Mucosa of stomach (tissue), 1 donor: ENCODE measurements around the gene CARD11.

Experiments
- H3K27me3 ChIP-seq: one replicate; pipeline ENCODE4 v1.7.0; 2013; ENCODE audit warnings: mild to moderate bottlenecking, low read length; ENCODE audit not compliant: control insufficient read depth, insufficient read depth
- H3K36me3 ChIP-seq: one replicate; pipeline ENCODE4 v1.7.0; 2013; ENCODE audit warnings: low read length; ENCODE audit not compliant: control insufficient read depth, insufficient read depth
- H3K4me1 ChIP-seq: one replicate; pipeline ENCODE4 v1.7.0; 2013; ENCODE audit warnings: mild to moderate bottlenecking, low read length; ENCODE audit not compliant: control insufficient read depth, insufficient read depth
- H3K4me3 ChIP-seq: one replicate; pipeline ENCODE4 v1.7.0; 2013; ENCODE audit warnings: low read length
- H3K9ac ChIP-seq: one replicate; pipeline ENCODE4 v1.7.0; 2013; ENCODE audit warnings: mild to moderate bottlenecking, low read length, moderate library complexity
- H3K9me3 ChIP-seq: one replicate; pipeline ENCODE4 v1.7.0; 2013; ENCODE audit warnings: mild to moderate bottlenecking, low read length, moderate library complexity; ENCODE audit not compliant: control insufficient read depth
- donor health status: Pancreatic carcinoma.

Gene CARD11

DNA sequence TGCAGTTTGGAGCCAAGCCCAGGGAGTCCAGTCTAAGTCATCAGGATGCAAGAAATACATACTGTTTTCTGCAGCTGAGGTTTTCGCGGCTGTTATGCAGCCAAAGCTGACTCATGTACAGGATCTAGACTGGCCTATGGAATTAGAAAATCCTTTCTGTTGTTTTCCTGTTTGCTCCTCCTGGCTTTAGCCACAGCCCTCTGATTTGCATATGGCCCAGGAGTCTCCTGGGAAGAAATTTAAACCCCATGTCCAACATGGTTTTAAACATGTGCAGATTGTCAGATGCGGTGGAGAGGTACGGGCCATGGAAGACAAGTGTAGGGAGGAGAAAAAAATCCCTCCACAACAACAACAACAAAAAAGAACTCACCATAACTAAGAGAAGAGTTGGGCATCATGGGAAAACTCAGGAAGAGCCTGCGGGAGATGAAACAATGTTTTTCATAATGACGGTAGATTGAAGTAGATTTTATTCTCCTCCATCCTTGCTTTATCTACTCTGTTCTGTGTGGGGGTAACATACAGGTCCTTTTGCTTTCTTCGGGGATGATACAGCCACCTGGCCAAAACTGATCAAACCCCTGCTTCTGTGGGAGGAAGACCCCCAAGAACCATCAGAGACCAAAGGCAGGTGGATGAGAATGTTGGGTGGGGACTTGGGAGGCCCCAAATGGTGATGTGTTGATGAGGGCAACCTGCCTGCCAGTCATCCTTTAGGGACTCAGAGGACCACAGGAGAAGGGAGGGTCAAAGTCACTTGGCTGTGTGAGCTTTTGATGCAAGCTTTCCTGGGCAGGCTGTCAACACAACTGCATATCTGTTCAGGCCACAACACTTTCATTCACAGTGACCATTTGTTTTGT lies 169.7 kb downstream of the CARD11 start:
- Histone ChIP-seq H3K4me1 (peaks cover 10% of the 10 kb centered on the region), H3K36me3 (no peaks in the 10 kb centered on the region), H3K9me3 (no peaks in the 10 kb centered on the region), H3K9ac (no peak overlapping the region), H3K4me3 (no peak overlapping the region), H3K27me3 (no peaks in the 10 kb centered on the region)

DNA sequence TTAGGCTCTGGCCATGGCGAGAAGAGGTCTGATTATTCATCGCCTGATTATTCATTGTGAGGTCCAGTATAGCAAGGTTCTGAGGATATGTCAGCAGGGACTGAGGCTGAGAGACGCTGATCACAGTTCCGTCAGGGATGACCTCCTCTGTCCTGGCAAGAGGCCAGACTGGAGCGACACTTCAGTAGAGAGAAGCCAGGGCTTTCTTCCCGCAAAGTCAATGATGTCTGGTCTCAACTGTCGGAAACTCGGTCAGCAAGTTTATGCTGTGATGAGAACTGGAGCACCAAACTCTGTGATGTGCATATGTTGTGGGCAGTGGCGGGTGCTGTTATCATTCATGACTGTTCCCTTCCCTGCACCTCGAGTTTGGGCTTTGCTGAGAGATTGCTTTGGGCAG lies 170.5 kb downstream of the CARD11 start:
- Histone ChIP-seq H3K4me1 (peaks cover 10% of the 10 kb centered on the region), H3K4me3 (no peak overlapping the region), H3K9ac (no peak overlapping the region), H3K27me3 (no peaks in the 10 kb centered on the region), H3K9me3 (no peaks in the 10 kb centered on the region), H3K36me3 (no peaks in the 10 kb centered on the region)

DNA sequence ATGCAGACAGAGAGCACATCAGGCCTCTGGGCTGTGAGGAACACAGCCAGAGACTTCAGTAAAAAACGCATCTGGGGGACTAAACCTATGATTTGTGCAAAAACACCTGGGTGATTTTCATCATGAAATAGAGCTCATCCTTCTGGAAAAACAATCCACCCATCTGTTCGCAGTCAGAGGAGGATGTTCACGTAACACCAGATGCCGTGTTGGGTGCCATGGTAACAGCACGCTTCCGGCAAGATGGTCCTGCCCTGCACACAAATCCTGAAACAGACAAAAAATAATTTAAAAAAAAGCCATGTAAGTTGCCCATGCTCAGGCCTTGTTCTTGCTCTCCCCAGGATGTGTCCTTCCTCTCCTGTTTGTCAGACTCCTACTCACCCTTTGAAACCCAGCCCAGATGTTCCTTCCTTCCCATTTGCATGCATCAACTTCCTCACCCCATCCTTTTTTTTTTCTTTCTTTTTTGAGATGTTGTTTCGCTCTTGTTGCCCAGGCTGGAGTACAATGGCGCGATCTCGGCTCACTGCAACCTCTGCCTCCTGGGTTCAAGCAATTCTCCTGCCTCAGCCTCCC lies 171.3 kb downstream of the CARD11 start:
- H3K4me1 ChIP-seq = peaks cover 10% of the 10 kb centered on the region
- H3K27me3 ChIP-seq = no peaks in the 10 kb centered on the region
- no peak overlapping the region for H3K4me3 ChIP-seq
- no peak overlapping the region for H3K9ac ChIP-seq
- H3K9me3 ChIP-seq = no peaks in the 10 kb centered on the region
- no peaks in the 10 kb centered on the region for H3K36me3 ChIP-seq

DNA sequence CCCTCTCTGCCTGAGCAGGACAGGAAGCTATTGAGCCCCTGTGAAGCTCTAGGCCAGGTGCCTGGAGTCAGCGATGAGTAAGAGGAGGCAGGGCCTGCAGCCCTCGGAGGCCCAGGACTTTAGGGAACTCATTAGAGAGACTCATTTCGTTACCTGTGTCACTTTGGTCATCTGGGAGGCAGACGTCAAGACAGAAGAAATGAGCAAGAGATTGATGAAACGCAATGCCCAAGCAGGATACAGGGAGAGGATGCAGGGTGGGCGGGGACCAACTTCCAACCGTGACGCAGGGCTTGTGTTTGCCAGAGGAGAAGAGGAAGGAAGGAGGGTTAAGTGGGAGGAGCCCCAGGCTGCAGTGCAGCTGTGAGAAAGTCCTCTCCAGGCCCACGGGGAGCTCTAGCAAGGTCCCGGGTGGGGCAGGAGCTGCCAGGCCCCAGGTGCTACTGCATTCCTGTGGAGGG lies 173.2 kb downstream of the CARD11 start:
- H3K9ac ChIP-seq = no peak overlapping the region
- H3K27me3 ChIP-seq = no peaks in the 10 kb centered on the region
- no peaks in the 10 kb centered on the region for H3K9me3 ChIP-seq
- H3K36me3 ChIP-seq = no peaks in the 10 kb centered on the region
- H3K4me3 ChIP-seq = no peak overlapping the region
- H3K4me1 ChIP-seq = peaks cover 10% of the 10 kb centered on the region

DNA sequence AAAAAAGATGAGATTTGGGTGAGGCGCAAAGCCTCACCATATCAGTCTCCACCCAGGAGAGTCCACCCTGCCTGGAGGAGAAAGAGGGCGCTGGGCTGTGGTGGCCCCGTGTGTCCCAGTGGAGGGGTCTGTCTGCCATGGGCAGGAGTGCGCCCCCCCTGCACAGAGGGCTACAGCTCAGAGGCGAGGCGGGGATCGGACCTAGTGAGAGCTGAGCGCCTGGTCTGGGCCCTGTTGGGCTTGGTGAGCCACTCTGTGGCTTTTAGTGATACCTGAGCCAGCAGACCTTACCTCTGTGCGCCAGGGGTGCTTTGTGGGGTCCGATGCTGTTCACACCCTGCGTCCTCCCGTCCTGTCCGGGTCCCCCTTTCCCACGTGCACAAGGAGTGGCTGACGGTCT lies 173.7 kb downstream of the CARD11 start:
- Histone ChIP-seq H3K4me3 (no peak overlapping the region), H3K27me3 (no peaks in the 10 kb centered on the region), H3K36me3 (no peaks in the 10 kb centered on the region), H3K4me1 (peaks cover 10% of the 10 kb centered on the region), H3K9me3 (no peaks in the 10 kb centered on the region), H3K9ac (no peak overlapping the region)

DNA sequence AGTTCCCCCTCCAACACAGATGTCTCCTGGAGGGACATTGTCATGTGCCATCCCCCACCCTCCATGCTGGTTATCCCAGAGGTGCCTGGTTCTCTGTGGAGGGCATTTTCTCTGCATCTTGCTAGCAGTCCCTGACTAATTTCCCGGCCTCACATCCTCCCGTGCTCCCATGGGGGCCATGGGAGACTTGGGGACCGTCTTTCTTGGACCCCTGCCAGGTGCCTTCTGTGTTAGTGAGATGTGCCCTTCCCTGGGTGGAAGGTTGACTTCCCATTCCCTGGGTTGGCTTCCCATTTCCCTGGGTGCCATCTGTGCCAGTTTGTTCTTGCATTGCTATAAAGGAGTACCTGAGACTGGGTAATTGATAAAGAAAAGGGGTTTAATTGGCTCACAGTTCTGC lies 177.1 kb downstream of the CARD11 start:
- Histone ChIP-seq H3K27me3 (no peaks in the 10 kb centered on the region), H3K9ac (no peak overlapping the region), H3K4me3 (no peak overlapping the region), H3K4me1 (peaks cover 28% of the 10 kb centered on the region), H3K36me3 (no peaks in the 10 kb centered on the region), H3K9me3 (no peaks in the 10 kb centered on the region)

DNA sequence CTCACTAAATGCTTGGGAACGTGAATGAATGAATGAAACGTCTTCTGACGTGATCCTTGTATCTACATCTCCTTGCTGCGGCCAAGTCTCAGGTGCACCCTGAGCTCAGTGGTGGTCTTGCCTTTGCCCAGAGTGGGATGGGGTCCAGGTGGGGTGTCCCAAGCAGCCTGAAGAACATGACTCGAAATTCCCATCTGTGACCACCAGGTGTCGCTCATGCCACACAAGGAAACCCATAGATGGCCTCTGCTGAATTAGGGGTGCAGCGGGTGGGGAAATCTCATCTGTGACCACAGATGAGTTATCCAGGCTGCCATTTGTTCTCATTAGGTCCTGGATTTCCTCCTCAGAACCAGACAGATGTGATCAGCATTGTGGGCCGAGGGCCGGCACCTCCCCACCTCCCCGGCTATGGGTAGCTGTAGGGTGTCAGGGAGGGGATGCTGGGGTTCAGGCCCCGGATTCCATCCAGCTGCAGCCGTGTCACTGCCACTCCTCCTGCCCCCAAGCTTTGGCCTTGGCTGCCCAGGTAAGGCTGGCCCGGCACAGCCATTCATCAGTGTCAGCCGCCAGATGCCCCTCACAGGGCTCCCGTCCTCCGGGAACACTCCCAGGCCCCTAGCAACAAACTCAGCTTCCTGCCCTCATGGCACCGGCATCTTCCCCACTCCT lies 178.5 kb downstream of the CARD11 start:
- Histone ChIP-seq H3K4me1 (peaks cover 27% of the 10 kb centered on the region), H3K9me3 (no peaks in the 10 kb centered on the region), H3K9ac (no peak overlapping the region), H3K36me3 (no peaks in the 10 kb centered on the region), H3K27me3 (no peaks in the 10 kb centered on the region), H3K4me3 (no peak overlapping the region)

DNA sequence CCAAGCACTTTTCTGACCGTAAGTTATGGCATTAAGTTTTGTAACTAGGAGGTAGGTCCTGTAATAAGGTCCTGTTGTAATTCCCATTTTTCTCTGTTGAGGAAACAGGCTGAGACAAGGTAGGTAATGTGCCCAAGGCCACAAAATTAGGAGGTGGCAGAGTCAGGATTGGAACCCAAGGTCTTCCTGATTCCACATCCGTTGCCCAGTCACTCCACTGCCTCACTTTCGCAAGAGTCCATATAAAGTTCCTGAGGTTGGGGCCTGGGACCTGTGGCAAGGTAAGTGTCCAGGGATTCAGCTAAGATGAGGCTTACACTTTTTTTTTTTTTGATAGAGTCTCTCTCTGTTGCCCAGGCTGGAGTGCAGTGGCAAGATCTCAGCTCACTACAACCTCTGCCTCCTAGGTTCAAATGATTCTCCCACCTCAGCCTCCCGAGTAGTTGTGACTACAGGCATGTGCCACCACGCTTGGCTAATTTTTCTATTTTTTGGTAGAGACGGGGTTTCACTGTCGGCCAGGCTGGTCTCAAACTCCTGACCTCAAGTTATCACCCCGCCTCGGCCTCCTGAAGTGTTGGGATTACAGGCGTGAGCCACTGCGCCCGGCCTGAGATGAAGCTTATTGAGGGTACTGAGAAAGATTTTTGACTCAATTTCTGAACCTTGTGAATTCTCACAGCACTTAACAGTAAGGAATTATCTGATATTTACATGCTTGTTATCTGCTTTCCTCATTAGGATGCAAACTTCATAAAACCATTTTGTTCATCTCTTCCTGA lies 179.3 kb downstream of the CARD11 start:
- no peaks in the 10 kb centered on the region for H3K9me3 ChIP-seq
- no peak overlapping the region for H3K4me3 ChIP-seq
- H3K4me1 ChIP-seq = peaks cover 27% of the 10 kb centered on the region
- peak overlapping the region; percentile 66 for H3K9ac ChIP-seq
- H3K27me3 ChIP-seq = no peaks in the 10 kb centered on the region
- H3K36me3 ChIP-seq = no peaks in the 10 kb centered on the region

DNA sequence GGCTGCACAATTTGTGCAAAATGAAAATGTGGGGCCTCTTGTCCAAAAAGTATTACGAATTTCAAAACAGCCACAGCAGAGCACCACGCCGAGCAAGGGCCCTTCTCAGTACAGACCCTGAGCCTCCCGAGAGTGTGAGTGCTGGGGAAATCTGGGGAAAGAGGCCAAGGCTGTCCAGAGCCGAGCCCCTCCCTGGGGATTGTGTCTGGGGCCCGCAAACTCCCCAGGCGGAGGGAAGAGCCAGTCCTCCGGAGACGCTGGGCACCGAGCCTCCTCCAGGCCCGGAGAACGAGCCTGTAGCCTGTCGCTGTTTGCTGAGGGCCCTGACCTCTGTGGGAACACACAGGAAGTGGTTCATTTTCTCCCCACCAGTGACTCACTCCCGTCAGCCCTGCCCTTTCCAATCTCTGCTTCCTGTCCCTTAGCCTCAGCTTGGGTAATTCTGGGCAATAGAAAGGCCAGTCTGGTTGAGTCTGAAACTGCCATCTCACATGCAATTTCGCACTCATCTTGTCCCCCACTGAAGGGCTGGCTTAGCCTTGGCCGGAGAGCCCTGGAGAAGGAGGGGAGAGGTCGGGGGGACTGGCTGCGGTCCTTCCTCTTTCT lies 180.1 kb downstream of the CARD11 start:
- H3K36me3 ChIP-seq = no peaks in the 10 kb centered on the region
- no peaks in the 10 kb centered on the region for H3K27me3 ChIP-seq
- peak overlapping the region; percentile 41 for H3K4me3 ChIP-seq
- H3K9ac ChIP-seq = peak overlapping the region; percentile 66
- peaks cover 27% of the 10 kb centered on the region for H3K4me1 ChIP-seq
- H3K9me3 ChIP-seq = no peaks in the 10 kb centered on the region

DNA sequence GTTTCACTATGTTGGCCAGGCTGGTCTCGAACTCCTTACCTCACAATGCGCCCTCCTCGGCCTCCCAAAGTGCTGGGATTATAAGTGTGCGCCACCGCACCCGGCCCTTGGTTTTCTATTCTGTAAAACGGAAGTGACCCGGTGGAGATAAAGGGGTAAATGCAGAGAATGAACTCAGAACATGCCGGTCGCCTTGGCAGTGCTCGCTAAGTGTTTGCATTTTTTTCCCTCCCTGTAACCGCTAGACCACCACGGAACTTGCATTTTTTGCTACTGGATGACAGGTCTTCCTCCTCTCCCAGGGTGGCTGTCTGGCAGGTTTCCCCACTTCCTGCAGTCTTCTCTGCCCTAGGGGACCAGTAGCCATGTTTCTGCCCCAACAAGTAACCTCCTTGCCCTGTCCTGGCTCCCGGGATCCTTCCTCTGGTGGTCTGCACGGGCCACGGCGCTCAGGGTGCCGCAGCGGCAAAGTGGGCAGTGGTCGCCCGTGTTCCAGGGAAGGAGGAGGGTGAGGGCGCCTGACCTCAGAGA lies 180.8 kb downstream of the CARD11 start:
- H3K36me3 ChIP-seq = no peaks in the 10 kb centered on the region
- H3K9ac ChIP-seq = peak overlapping the region; percentile 66
- peak overlapping the region; percentile 41 for H3K4me3 ChIP-seq

DNA sequence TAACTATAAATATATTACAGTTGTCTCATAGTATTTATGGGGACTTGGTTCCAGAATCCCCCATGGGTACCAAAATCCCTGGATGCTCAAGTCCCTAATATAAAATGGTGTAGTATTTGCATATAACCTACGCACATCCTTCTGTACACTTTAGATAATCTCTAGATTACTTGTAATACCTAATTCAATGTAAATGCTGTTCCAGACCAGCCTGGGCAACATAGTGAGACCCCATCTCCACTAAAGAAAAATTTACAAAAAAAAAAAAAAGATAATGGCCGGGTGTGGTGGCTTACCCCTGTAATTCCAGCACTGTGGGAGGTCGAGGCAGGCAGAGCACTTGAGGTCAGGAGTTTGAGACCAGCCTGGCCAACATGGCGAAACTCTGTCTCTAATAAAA lies 182.2 kb downstream of the CARD11 start:
- no peak overlapping the region for H3K9ac ChIP-seq
- no peaks in the 10 kb centered on the region for H3K9me3 ChIP-seq
- H3K4me3 ChIP-seq = no peak overlapping the region
- peaks cover 27% of the 10 kb centered on the region for H3K4me1 ChIP-seq
- no peaks in the 10 kb centered on the region for H3K36me3 ChIP-seq
- no peaks in the 10 kb centered on the region for H3K27me3 ChIP-seq

More for the DNA sequence above, 180.8 kb downstream of the CARD11 start:
- no peaks in the 10 kb centered on the region for H3K9me3 ChIP-seq
- no peaks in the 10 kb centered on the region for H3K27me3 ChIP-seq
- peaks cover 27% of the 10 kb centered on the region for H3K4me1 ChIP-seq
